ENCODE data around the gene KIF14.
"Not testable (repeated sequence)": the region's sequence is repeated elsewhere in the genome, so short reads cannot be mapped to it uniquely, and the experiment has no call there.

KIF14 gene

GRCh38 chr1:200634261-200635122, 13.9 kb upstream of the KIF14 start:
- intact Hi-C loops (cut with DNase I) = no loop called here
- no peak for DNase-seq

DNA sequence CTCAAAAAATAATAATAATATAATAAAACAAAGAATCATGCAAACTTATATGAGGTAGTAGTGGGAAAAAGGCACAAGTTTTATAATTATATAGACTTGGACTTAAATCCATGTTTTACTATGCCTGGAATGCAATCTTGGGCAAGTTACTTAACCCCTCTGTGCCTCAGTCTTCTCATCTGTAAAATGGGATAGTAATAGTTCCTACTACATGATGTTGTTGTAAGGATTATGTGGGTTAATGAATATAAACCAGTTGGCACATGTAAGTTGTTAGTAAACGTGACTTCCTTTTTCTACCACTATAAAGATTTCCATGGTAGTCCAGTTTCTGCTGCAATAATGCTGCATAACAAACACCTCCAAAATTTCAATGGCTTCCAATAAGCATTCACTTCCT, 10.8 kb upstream of the KIF14 start:
- no peak for DNase-seq
- intact Hi-C loops (cut with DNase I) = no loop called here

- DNase-seq; intact Hi-C loops (cut with DNase I): not testable (repeated sequence)
Observed at GRCh38 chr1:200630515-200630899, 10.0 kb upstream of the KIF14 start.

- DNase-seq = no peak
- intact Hi-C loops (cut with DNase I) = no loop called here
Observed at GRCh38 chr1:200629876-200630514, 9.4 kb upstream of the KIF14 start.

- no peak for DNase-seq
- intact Hi-C loops (cut with DNase I) = no loop called here
Observed at GRCh38 chr1:200628223-200628881, 7.8 kb upstream of the KIF14 start.

- intact Hi-C loops (cut with DNase I) = no loop called here
- no peak for DNase-seq
Observed at GRCh38 chr1:200627575-200628222, 7.1 kb upstream of the KIF14 start.

DNA sequence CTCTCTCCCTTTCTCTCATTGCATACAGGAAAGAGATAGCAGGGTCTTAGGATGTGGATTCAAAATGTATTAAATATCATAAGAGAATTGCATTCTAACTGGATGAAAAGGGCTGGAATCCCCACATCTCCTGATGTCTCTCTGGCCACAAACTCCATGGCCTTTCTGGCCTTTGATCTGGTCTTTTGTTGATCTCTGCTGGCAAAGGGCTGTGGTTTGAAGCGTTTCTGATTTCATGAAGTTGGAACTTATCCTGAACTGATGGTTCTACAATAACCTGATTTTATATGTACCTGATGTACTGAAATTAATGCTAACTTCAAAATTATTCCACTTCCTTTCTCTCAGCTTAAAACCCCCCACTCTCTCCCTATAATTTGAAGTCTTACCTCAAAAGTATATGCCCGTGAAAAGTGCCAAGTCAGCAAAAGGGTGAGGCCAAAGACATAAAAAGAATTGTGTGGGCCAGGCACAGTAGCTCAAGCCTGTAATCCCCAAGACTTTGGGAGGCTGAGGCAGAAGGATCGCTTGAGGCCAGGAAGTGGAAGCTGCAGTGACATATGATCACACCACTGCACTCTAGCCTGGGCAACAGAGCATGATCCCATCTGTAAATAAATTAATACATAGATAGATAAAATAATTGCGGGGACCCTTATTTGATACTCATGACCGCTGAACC, 6.4 kb upstream of the KIF14 start:
- intact Hi-C loops (cut with DNase I) = no loop called here
- no peak for DNase-seq

- intact Hi-C loops (cut with DNase I) = no loop called here
- no peak for DNase-seq
Observed at GRCh38 chr1:200625381-200625824, 4.9 kb upstream of the KIF14 start.

DNA sequence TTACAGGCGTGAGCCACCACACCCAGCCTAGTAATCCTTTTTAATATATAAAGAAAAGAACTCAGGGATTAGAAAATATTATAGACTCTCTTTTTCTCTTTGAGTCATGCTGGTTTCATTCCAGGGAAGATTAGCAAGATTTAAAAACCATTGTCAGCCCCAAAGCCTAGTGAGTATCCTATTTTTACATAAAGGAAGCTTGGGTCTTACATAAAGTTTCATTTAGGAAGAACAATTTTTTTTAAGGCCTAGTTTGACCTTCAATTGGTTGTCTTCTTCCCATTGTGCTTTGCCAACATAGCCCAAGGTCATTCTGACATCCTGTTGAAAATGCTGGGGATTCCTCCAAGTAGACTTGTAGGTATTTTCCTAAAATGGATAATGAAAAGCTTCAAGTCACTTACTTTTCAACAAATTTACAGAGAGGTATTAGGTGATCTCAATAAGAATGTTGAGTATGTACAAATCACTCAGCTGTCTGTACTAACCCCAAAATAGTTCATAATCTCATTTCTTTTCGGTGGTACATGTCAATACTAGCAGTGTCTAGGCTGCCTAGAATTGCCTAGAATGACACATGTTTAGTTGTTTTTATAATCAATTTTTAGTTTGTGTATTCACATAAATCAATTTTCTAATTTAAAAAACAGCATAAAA, 4.3 kb upstream of the KIF14 start:
- intact Hi-C loops (cut with DNase I) = loop anchor here (5.0 kb wide), 2 partner anchors 42 to 347 kb away; partner anchors contain the start of gene DDX59
- DNase-seq = no peak

GRCh38 chr1:200619894-200620272, 668 bp downstream of the KIF14 start:
- intact Hi-C loops (cut with DNase I) = loop anchor here (5.0 kb wide), 2 partner anchors 47 to 352 kb away; partner anchors contain the start of gene DDX59
- DNase-seq = no peak

GRCh38 chr1:200610846-200611245, 9.7 kb downstream of the KIF14 start:
- no peak for DNase-seq

DNA sequence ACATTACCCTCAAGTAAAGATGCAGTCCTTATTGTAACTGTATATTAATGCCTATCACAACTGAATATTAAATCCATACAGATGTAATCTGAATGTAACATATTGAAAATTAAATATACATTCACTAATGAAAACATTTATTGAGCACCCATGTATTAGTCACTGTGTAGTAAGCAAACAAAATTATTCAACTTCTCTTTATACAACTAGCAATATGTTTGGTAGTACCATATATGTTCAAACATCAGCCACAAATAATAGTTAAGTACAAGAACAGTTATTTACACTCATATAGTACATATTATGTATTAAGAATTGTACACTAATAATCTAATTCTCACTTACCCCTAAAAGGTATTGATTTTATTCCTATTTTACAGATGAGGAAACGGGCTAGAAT, 17.9 kb downstream of the KIF14 start:
- intact Hi-C loops (cut with DNase I) = no loop called here
- DNase-seq = no peak

More at GRCh38 chr1:200610846-200611245, 9.7 kb downstream of the KIF14 start:
- intact Hi-C loops (cut with DNase I) = no loop called here

DNA sequence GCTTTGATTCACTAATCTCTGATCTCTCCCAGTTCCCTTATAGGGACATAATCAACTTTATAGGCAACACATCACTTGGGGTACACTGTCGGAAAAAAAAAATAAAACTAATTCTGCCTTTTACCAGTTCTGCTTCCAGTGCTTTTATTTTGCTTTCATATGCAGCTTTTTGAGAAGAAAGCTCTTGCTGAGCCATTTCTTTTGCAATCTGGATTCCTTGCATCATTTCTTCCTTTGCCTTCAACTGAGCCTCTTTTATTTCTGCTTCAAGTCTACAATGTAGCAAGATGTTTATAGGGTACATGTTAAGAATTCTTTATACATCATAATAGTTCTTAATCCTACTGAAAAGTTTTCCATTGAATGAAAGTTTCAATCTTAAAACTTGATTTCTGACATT, 30.6 kb downstream of the KIF14 start:
- no peak for DNase-seq
- intact Hi-C loops (cut with DNase I) = no loop called here

- intact Hi-C loops (cut with DNase I) = no loop called here
- DNase-seq = no peak
Observed at GRCh38 chr1:200588698-200589097, 31.9 kb downstream of the KIF14 start.

- DNase-seq = no peak
- intact Hi-C loops (cut with DNase I) = no loop called here
Observed at GRCh38 chr1:200564319-200564718, 56.2 kb downstream of the KIF14 start.

GRCh38 chr1:200561856-200562214, 58.7 kb downstream of the KIF14 start:
- intact Hi-C loops (cut with DNase I) = no loop called here
- no peak for DNase-seq

DNA sequence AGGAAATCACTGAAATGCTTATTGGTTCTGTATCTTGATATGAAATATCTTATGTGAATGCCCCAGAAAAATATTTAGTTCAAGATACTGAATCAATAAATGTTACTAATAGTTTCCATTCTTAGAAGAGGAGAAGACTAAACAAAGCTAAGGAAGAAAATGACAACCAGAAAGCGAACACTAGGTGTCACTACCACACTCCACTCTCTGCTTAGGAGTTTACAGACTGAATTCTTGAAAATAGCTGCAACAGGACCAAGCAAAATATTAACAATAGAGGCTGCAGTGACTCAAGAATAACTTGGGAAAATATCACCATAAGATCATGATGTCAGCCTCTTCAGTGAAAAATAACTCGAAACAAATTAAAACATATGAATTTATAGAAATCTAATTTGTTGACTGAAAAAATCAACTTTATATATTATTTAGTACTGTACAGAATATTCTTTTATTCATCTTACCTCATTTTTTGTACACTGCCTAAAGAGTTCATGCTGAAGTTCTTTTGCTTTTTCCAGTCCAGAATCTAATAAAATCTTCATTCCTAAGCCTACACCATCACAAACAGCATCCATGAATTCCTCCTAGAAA, 61.6 kb downstream of the KIF14 start:
- intact Hi-C loops (cut with DNase I) = loop anchor here (5.0 kb wide), 2 partner anchors 243 to 483 kb away; no protein-coding TSS in a partner anchor
- no peak for DNase-seq

DNA sequence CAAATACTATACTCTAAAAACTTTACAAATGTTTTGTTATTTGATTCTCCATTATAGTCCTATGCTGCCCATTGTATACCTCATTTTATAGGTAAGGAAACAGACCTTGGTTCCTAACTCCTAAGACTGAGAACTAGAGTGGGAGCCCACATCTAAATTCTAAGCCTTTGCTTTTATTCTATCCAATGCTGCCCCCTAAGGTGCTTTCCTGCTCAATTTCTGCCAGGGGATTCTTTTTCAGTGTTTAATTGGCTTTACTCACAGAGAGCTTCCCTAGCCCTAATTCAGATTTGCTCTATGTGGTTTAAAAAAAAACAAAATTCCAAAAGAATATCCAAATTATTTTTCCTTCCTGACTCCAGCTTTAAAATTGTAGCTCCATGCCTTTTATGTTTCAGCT, 64.5 kb downstream of the KIF14 start:
- intact Hi-C loops (cut with DNase I) = loop anchor here (5.0 kb wide), 2 partner anchors 246 to 486 kb away; no protein-coding TSS in a partner anchor
- no peak for DNase-seq

DNA sequence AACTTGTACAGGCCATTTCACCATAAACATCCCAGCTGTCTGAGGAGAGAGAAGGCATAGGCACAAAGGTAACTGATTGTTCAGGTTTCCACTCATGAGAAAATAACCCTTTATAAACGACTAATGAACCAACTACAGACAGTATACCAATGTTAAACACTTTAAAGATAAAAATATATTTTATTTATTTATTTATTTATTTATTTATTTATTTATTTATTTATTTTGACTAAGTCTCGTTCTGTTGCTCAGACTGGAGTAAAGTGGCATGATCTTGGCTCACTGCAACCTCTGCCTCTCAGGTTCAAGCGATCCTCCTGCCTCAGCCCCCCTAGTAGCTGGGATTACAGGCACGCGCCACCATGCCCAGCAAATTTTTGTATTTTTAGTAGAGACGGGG, 67.8 kb downstream of the KIF14 start:
- intact Hi-C loops (cut with DNase I); DNase-seq: not testable (repeated sequence)
